ENCODE data around the gene DNAJC15.

Gene DNAJC15

DNA sequence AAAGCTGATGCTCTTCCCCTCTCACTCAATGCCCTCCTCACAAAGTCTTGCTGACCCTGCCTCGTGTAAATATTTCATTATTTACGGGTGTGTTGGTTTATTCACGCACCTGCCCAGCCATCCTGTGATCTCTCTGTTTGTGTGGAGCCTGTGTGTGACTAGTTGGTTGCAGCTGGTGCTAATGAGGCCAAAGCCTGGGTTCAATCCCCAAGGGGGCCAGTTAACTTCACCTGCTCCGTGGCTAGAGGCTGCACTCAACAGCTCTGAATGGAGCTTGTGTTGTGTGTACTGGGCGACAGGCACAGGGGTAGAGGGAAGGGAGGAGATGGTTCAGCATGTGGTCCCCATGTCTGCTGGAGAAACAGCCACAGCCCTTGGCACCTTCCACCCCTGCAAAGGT, 109.5 kb downstream of the DNAJC15 start:
- Histone ChIP-seq H3K36me3 (ENCODE audit: insufficient read depth, low read length) (no peaks in the 10 kb centered on the region), H3K4me3 (ENCODE audit: low read length) (no peak overlapping the region), H3K4me1 (ENCODE audit: insufficient read depth, low read length) (peaks cover 17% of the 10 kb centered on the region), H3K27me3 (ENCODE audit: insufficient read depth, low read length) (no peaks in the 10 kb centered on the region), H3K9me3 (ENCODE audit: low read length) (no peaks in the 10 kb centered on the region), H2AFZ (ENCODE audit: low read depth, low read length) (no peak overlapping the region)

DNA sequence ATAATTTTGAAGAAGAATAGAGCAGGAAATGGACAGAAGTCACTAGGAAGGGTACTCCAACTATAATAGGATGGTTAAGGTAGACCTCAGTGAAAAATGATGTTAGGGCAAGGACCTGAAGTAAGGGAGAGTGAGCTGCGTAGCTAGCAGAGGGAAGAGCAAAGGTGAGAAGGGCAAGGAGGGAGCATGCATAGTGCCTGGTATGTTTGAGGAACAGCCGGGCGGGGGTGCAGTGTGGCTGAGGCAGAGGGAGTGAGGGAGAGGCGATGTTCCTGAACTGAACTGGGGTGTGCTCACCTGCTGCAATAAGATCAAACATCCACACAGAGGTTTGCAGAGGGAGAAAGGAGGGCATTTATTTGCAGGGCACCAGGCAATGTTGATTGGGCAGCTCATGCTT, 110.4 kb downstream of the DNAJC15 start:
- H2AFZ ChIP-seq (ENCODE audit: low read depth, low read length), result no peak overlapping the region
- no peak overlapping the region for H3K4me3 ChIP-seq (ENCODE audit: low read length)
- H3K4me1 ChIP-seq (ENCODE audit: insufficient read depth, low read length), result peaks cover 17% of the 10 kb centered on the region
- no peaks in the 10 kb centered on the region for H3K36me3 ChIP-seq (ENCODE audit: insufficient read depth, low read length)
- H3K27me3 ChIP-seq (ENCODE audit: insufficient read depth, low read length), result no peaks in the 10 kb centered on the region
- H3K9me3 ChIP-seq (ENCODE audit: low read length), result no peaks in the 10 kb centered on the region

DNA sequence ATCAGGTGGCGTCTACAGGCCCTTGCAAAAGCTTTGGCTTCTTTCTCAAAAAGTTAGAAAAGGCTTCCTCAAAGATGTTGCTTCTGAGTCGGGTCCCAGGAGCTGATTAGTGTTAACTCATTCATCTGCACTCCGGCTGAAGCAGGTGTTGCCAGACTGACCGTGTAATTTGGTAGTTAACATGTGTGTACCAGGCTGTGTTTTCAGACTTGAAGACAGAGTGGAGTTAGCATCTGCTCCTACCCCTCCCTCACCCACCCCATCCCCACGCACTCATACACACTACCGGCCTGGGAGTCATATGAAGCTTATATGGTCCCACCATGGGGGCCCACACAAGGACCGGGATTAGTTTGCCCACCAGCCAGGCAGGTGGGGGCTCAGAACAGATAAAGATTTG, 111.5 kb downstream of the DNAJC15 start:
- Histone ChIP-seq H3K4me3 (ENCODE audit: low read length) (no peak overlapping the region), H3K9me3 (ENCODE audit: low read length) (no peaks in the 10 kb centered on the region), H3K4me1 (ENCODE audit: insufficient read depth, low read length) (peaks cover 7% of the 10 kb centered on the region), H2AFZ (ENCODE audit: low read depth, low read length) (no peak overlapping the region), H3K27me3 (ENCODE audit: insufficient read depth, low read length) (no peaks in the 10 kb centered on the region), H3K36me3 (ENCODE audit: insufficient read depth, low read length) (no peaks in the 10 kb centered on the region)

DNA sequence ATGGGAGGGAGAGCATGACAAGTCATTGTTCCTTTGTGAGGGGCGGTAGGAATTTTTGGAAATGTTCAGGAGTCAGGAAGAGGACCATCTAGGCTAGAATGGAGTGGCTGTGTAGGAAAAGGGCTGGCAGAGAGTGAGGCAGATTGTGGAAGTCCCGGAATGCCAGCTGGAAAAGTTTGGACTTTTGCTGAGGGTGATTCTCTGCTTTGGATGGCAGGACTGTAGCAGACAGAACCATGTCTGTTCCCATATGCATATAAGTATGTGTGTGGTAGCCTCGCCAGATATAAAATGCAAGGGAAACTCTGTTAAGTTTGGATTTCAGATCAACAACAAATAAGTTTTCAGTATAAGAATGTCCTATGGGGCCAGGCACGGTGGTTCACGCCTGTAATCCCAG, 112.1 kb downstream of the DNAJC15 start:
- no peak overlapping the region for H3K4me3 ChIP-seq (ENCODE audit: low read length)
- H3K36me3 ChIP-seq (ENCODE audit: insufficient read depth, low read length), result no peaks in the 10 kb centered on the region
- peaks cover under 1% of the 10 kb centered on the region for H3K4me1 ChIP-seq (ENCODE audit: insufficient read depth, low read length)
- H2AFZ ChIP-seq (ENCODE audit: low read depth, low read length), result no peak overlapping the region
- H3K27me3 ChIP-seq (ENCODE audit: insufficient read depth, low read length), result no peaks in the 10 kb centered on the region
- no peaks in the 10 kb centered on the region for H3K9me3 ChIP-seq (ENCODE audit: low read length)

DNA sequence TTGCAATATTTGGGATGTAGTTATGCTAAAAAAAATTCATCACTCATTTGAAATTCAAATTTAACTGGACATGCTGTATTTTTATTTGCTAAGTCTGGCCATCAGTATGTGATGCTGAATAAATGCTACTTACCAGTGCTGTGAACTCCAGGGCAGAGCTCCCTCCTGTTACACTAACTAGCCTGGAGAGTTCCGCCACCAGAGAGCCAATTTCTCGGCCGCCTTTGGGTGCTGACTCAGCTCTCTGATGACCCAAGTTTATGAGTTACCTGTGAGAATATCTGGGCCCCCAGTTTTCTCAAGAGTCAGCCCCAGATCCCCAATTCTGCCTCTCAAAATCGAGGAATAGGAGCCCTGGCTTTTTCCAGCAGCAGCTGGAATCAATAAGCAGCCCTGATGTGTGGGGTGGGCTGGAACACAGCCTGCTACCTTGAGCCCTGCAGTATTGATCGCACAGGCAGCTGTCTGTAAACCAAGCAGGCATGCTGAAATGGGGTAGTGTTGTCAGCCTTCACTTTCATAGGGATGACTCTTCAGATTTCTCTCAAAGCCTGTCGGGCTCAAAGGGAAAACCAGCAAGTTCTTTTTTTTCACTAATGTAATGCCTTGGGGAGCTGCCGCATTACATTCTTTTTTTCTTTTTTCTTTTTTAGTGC, 113.7 kb downstream of the DNAJC15 start:
- Histone ChIP-seq H3K4me1 (ENCODE audit: insufficient read depth, low read length) (no peaks in the 10 kb centered on the region), H3K4me3 (ENCODE audit: low read length) (no peak overlapping the region), H3K9me3 (ENCODE audit: low read length) (no peaks in the 10 kb centered on the region), H2AFZ (ENCODE audit: low read depth, low read length) (no peak overlapping the region), H3K36me3 (ENCODE audit: insufficient read depth, low read length) (no peaks in the 10 kb centered on the region), H3K27me3 (ENCODE audit: insufficient read depth, low read length) (no peaks in the 10 kb centered on the region)

DNA sequence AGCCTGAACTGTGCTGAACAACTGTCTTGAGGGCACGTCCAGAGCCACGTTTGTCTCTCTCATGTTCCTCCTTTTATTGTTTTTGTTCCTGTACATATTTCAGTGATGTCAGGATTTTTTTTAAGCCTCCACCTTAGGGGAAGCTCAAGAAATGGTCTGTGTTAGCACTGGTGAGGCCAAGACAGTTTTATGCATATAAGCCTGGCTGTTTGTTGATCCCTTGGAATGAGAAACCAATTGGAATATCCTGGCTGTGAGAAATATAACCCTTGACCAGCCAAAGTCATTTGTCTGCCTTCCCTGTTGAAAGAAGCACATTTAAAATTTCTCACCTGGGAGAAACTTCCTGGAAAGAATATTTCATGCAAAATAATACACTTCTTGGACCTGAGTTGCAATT, 115.8 kb downstream of the DNAJC15 start:
- Histone ChIP-seq H3K27me3 (ENCODE audit: insufficient read depth, low read length) (no peaks in the 10 kb centered on the region), H3K4me3 (ENCODE audit: low read length) (no peak overlapping the region), H2AFZ (ENCODE audit: low read depth, low read length) (no peak overlapping the region), H3K36me3 (ENCODE audit: insufficient read depth, low read length) (no peaks in the 10 kb centered on the region), H3K4me1 (ENCODE audit: insufficient read depth, low read length) (no peaks in the 10 kb centered on the region), H3K9me3 (ENCODE audit: low read length) (no peaks in the 10 kb centered on the region)

DNA sequence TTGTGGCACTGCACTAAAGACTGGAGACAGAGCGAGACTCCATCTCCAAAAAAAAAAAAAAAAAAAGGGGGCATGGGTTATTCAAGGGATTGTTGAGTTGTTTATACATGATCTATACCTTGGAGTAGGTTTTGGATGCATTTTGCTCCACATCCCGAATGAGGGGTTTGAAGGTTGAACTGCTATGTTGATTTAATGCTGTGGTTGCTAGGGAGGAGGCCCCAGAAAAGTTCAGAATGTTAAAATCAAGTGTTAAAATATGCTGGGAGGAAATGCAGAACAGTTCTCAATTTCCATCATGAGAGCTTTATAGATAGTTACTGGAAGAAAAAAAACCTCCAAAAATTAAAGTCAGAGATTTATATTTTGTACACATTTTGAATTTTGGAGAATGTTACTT, 116.5 kb downstream of the DNAJC15 start:
- Histone ChIP-seq H3K36me3 (ENCODE audit: insufficient read depth, low read length) (no peaks in the 10 kb centered on the region), H2AFZ (ENCODE audit: low read depth, low read length) (no peak overlapping the region), H3K27me3 (ENCODE audit: insufficient read depth, low read length) (no peaks in the 10 kb centered on the region), H3K4me3 (ENCODE audit: low read length) (no peak overlapping the region), H3K4me1 (ENCODE audit: insufficient read depth, low read length) (no peaks in the 10 kb centered on the region), H3K9me3 (ENCODE audit: low read length) (no peaks in the 10 kb centered on the region)

DNA sequence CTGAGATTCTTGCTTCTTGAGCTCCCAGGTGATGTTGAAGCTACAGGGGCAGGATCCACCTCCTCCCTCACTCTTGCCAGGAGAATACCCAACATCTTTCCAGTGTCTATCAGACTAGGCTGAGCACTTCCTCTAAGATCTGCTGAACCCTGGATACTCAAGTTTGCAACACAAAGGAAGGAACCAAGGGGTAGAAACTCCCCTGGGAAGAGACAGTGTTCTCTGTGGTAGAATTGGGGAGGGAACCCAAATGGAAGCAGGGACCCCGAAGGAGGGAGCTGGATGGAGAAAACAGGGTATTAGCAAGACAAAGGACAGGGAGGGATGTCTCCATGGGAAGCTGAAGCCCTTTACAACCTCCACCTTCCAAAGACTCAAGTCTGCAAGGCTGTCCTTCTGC, 117.6 kb downstream of the DNAJC15 start:
- H3K27me3 ChIP-seq (ENCODE audit: insufficient read depth, low read length), result no peaks in the 10 kb centered on the region
- no peak overlapping the region for H3K4me3 ChIP-seq (ENCODE audit: low read length)
- no peaks in the 10 kb centered on the region for H3K36me3 ChIP-seq (ENCODE audit: insufficient read depth, low read length)
- no peak overlapping the region for H2AFZ ChIP-seq (ENCODE audit: low read depth, low read length)
- no peaks in the 10 kb centered on the region for H3K9me3 ChIP-seq (ENCODE audit: low read length)
- no peaks in the 10 kb centered on the region for H3K4me1 ChIP-seq (ENCODE audit: insufficient read depth, low read length)

DNA sequence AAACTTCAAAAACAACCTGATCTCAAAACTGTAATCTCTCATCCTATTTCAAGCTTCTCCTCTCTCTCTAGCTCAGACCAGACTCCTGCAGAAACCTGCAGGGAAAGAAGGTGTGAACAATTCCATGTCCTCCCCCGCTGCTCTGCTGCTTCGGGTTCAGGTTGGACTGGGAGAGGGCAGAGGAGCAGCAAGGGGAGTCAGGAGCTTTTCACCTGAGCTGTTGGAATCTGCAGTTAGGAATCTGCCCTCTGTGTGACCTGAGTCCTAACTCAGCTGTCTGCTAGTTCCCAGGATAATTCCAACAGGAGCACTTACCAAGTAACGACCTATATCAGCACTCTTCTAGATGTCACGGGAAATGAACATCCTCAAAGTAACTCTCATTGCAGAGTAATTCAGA, 118.3 kb downstream of the DNAJC15 start:
- Histone ChIP-seq H3K27me3 (ENCODE audit: insufficient read depth, low read length) (no peaks in the 10 kb centered on the region), H2AFZ (ENCODE audit: low read depth, low read length) (no peak overlapping the region), H3K4me3 (ENCODE audit: low read length) (no peak overlapping the region), H3K36me3 (ENCODE audit: insufficient read depth, low read length) (no peaks in the 10 kb centered on the region), H3K9me3 (ENCODE audit: low read length) (no peaks in the 10 kb centered on the region), H3K4me1 (ENCODE audit: insufficient read depth, low read length) (no peaks in the 10 kb centered on the region)

DNA sequence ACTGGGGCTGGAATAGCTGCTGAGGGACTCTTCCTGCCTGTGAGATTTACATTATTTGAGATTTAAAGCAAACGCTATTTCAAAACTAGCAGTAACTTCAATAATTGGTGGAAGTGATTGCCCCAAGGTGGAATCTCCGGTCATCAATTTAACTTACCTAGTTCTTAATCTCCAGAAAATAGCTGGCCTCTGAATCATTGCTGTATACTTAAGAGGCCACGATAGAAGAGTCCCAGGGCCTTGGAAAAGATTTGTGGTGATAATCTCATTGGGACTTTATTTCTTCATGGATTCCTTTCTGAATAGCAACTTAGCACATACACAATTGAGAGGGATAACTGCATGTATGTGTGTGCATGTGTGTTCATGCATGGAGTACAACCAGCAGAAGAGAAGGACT, 120.2 kb downstream of the DNAJC15 start:
- Histone ChIP-seq H3K4me3 (ENCODE audit: low read length) (no peak overlapping the region), H3K4me1 (ENCODE audit: insufficient read depth, low read length) (no peaks in the 10 kb centered on the region), H2AFZ (ENCODE audit: low read depth, low read length) (no peak overlapping the region), H3K9me3 (ENCODE audit: low read length) (no peaks in the 10 kb centered on the region), H3K27me3 (ENCODE audit: insufficient read depth, low read length) (peaks cover under 1% of the 10 kb centered on the region), H3K36me3 (ENCODE audit: insufficient read depth, low read length) (no peaks in the 10 kb centered on the region)

DNA sequence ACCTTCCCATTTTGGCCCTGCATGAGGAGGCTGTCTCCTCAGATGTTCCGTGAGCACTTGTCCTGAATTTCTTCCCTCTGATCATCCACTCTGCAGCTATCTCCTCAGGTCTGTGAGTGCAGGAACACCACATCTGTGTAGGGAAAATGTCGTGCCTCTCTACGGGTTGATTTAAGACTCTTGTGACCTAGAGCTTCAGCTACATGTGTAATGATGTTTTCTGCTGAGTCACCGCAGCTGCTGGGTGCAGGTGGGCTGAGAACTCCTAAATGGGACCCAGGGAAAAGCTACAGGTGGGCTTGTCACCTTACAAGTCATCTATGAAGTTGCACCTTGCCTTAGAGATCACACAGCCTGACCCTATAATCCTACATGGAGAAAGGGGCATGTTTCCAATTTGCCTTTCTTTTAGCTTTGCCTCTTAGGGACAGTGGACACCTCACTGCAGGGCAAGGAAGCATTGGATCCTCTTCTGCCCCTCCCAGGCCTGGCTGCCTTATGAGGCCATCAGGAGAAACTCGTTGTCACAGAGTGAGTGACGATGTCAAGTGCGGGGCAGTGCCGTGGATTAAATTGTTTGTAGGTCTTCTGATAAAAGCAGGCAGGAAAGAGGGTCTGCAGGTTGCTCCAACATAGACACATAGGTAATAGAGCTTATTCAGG, 122.3 kb downstream of the DNAJC15 start:
- Histone ChIP-seq H3K36me3 (ENCODE audit: insufficient read depth, low read length) (no peaks in the 10 kb centered on the region), H2AFZ (ENCODE audit: low read depth, low read length) (no peak overlapping the region), H3K27me3 (ENCODE audit: insufficient read depth, low read length) (peaks cover 5% of the 10 kb centered on the region), H3K4me3 (ENCODE audit: low read length) (no peak overlapping the region), H3K9me3 (ENCODE audit: low read length) (no peaks in the 10 kb centered on the region), H3K4me1 (ENCODE audit: insufficient read depth, low read length) (no peaks in the 10 kb centered on the region)

DNA sequence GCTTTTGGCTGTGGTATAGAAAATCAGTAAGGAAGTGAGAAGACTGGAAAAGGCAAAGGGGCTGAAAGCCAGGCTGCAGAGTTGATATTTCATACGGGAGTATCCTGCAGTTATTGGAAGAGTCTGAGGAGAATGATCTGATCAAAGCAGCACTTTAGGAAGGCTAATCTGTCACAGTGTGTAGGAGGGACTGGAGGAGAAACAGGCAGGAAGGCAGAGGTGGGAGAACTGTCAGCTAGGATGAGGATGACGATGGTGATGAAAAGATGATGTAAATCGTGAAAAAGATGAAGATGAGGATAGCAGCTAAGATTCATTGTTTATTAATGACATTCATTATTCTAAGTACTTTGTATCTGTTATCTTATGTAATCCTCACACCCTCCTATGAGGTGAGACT, 123.0 kb downstream of the DNAJC15 start:
- H3K36me3 ChIP-seq (ENCODE audit: insufficient read depth, low read length), result no peaks in the 10 kb centered on the region
- H3K9me3 ChIP-seq (ENCODE audit: low read length), result no peaks in the 10 kb centered on the region
- no peak overlapping the region for H2AFZ ChIP-seq (ENCODE audit: low read depth, low read length)
- no peaks in the 10 kb centered on the region for H3K4me1 ChIP-seq (ENCODE audit: insufficient read depth, low read length)
- peaks cover 5% of the 10 kb centered on the region for H3K27me3 ChIP-seq (ENCODE audit: insufficient read depth, low read length)
- H3K4me3 ChIP-seq (ENCODE audit: low read length), result no peak overlapping the region

DNA sequence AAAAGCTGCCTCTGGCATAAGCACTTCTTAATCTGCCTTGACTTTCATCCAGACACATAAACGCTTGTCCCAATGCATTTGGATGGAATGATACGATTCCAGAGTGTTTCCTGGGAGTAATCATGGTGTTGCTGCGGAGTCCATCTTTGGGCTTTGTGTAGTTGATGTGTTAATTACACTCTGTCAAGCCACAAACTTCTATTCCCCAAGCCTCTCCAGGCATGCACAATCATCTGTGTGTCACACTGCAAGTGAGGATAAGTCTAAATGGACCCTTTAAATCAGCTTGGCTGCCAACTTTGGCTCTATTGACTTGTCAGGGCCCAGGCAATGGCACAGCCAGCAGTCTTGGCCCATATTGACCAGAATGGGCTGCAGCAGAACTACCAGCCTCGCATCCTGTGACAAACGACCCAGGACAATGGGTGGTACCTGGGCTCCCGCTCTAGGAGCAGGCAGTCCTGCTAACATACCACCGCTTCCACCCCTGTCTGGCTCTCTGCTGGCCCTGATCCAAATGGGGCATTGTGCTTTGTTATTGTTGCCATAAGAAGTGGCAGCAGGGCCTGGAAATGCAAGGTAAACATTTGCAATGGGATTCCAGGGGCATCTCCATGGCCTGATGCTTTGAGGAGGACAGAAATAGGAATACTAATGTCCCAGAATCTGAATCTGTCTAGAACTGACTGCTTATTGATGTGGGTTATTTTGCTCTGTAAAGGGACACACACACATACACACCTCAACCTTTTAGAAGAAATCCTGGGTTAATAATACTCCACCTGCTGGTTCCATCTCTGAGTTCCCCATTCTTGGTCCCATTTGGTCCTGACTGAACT, 127.2 kb downstream of the DNAJC15 start:
- no peak overlapping the region for H3K4me3 ChIP-seq (ENCODE audit: low read length)

More for the DNA sequence above, 127.2 kb downstream of the DNAJC15 start:
- Histone ChIP-seq H3K27me3 (ENCODE audit: insufficient read depth, low read length) (peaks cover 5% of the 10 kb centered on the region), H3K9me3 (ENCODE audit: low read length) (no peaks in the 10 kb centered on the region), H3K36me3 (ENCODE audit: insufficient read depth, low read length) (no peaks in the 10 kb centered on the region), H3K4me1 (ENCODE audit: insufficient read depth, low read length) (no peaks in the 10 kb centered on the region), H2AFZ (ENCODE audit: low read depth, low read length) (no peak overlapping the region)

Measured in neuron (in vitro differentiated cells).